Mucosa of descending colon (tissue), 3 donors: ENCODE data around the gene SLC38A3. TPM values are rescaled to one million over a fixed set of nuclear protein-coding genes. Genes with fewer than 3 reads are reported as not detected.

Experiments used
- ATAC-seq: fragments of 200-7000 bp; cut with Tn5 transposase; one replicate; pipeline ENCODE4 v1.9.1; 2020; ENCODE audit warnings: mild to moderate bottlenecking, moderate library complexity
- DNase-seq, 3 donors: peaks; one replicate each; pipeline ENCODE4 v3.0.0-alpha.2; 2020
- H3K36me3 ChIP-seq: fragments of 200-600 bp; one replicate; pipeline ENCODE4 v1.8.0; 2021; ENCODE audit warnings: low read depth, mild to moderate bottlenecking
- H3K4me1 ChIP-seq: fragments of 200-600 bp; one replicate; pipeline ENCODE4 v1.8.0; 2021; ENCODE audit warnings: low read depth, mild to moderate bottlenecking
- H3K4me3 ChIP-seq: fragments of 200-600 bp; one replicate; pipeline ENCODE4 v1.8.0; 2021; ENCODE audit warnings: mild to moderate bottlenecking
- H3K9me3 ChIP-seq: fragments of 200-600 bp; one replicate; pipeline ENCODE4 v1.8.0; 2021; ENCODE audit warnings: mild to moderate bottlenecking
- CTCF ChIP-seq: fragments of 200-600 bp; IDR thresholded peaks from one replicate; pipeline ENCODE4 v1.8.0; 2022; ENCODE audit warnings: antibody characterized with exemption, mild to moderate bottlenecking
- intact Hi-C, 2 donors: fragments of 100-400 bp; cut with DNase I in 1 of 2; cut with micrococcal nuclease in 1 of 2; formaldehyde crosslinking; loops; one replicate each; pipeline versions ENCODE4 v1.11.0 to v1.11.1; 2022; cut with DNase I, micrococcal nuclease
- total RNA-seq, 3 donors: library from RNA; stranded (reverse); fragmentation: NEBNext Ultra II Directional in 2 of 3; extraction: Animal tissue kit (Norgen Biotek cat#: 25700) in 2 of 3; gene quantifications; one replicate each; pipeline versions ENCODE4 v1.2.1 to v1.2.4, GENCODE V29; 2021 to 2023
- donor health status: DM: no; HTN: no; CAD: no; lungs with moderate emphysema.
- donor health status: DM: no; HTN: no; CAD: no.
- donor health status: DM: no; HTN: yes; CAD: no.

The SLC38A3 gene
- total RNA-seq, 3 donors from 2014 or later: 0.29 to 0.32 TPM; not detected in 1

- DNase-seq (peak; percentile 73 to 83 (median 78)), ATAC-seq (peak; percentile 61)
- Histone ChIP-seq H3K9me3 (no peaks in the 10 kb centered on the region), H3K36me3 (no peaks in the 10 kb centered on the region), H3K4me3 (no peak overlapping the region), H3K4me1 (peaks cover 18% of the 10 kb centered on the region)
- TF ChIP-seq CTCF: no peak
- intact Hi-C loops: no loop called here
These were observed 33.4 kb upstream of the SLC38A3 start for GRCh38 chr3:50171540-50172301.

GRCh38 chr3:50172626-50173220 is 32.3 kb upstream of the SLC38A3 start:
- Histone ChIP-seq H3K4me3 (no peak overlapping the region), H3K36me3 (no peaks in the 10 kb centered on the region), H3K9me3 (no peaks in the 10 kb centered on the region), H3K4me1 (peaks cover 20% of the 10 kb centered on the region)
- peak; percentile 55 for ATAC-seq
- no peak for TF ChIP-seq CTCF
- intact Hi-C loops: no loop called here
- no peak for DNase-seq

- no peak for TF ChIP-seq CTCF
- Histone ChIP-seq H3K4me1 (peaks cover 20% of the 10 kb centered on the region), H3K9me3 (no peaks in the 10 kb centered on the region), H3K4me3 (no peak overlapping the region), H3K36me3 (no peaks in the 10 kb centered on the region)
- DNase-seq (peak in 1 of 3 donors; percentile 48), ATAC-seq (peak; percentile 41)
- intact Hi-C loops: no loop called here
These were observed 31.2 kb upstream of the SLC38A3 start for GRCh38 chr3:50173685-50174516.

- TF ChIP-seq CTCF: no peak
- no peaks in the 10 kb centered on the region for H3K9me3 ChIP-seq
- H3K4me1 ChIP-seq: peaks cover 24% of the 10 kb centered on the region
- no peak overlapping the region for H3K4me3 ChIP-seq
- peak in 1 of 3 donors; percentile 43 for DNase-seq
- intact Hi-C loops: no loop called here
- no peaks in the 10 kb centered on the region for H3K36me3 ChIP-seq
- no peak for ATAC-seq
These were observed 30.6 kb upstream of the SLC38A3 start for GRCh38 chr3:50174517-50174895.

GRCh38 chr3:50174947-50175524 is 30.0 kb upstream of the SLC38A3 start:
- no peak overlapping the region for H3K4me3 ChIP-seq
- no peak for TF ChIP-seq CTCF
- H3K4me1 ChIP-seq: peaks cover 28% of the 10 kb centered on the region
- peak in 1 of 3 donors; percentile 43 for DNase-seq
- H3K36me3 ChIP-seq: no peaks in the 10 kb centered on the region
- ATAC-seq: no peak
- H3K9me3 ChIP-seq: no peaks in the 10 kb centered on the region
- intact Hi-C loops: no loop called here
